NB4 (cell line): ENCODE results near the gene DBR1.

ENCODE experiments used
- MYC ChIP-seq: IDR thresholded peaks from 2 replicates; pipeline ENCODE4 v1.6.1; 2011; ENCODE audit warnings: low read depth, low read length
- POLR2A ChIP-seq: IDR thresholded peaks from 2 replicates; pipeline ENCODE4 v1.6.1; 2011; ENCODE audit warnings: mild to moderate bottlenecking; ENCODE audit not compliant: insufficient read length; ENCODE audit errors: extremely low read depth
- TF ChIP-seq, protein P1 (sequence below): IDR thresholded peaks from one replicate; pipeline ENCODE4 v1.5.1; 2012; ENCODE audit warnings: low read depth, low read length

DNA sequence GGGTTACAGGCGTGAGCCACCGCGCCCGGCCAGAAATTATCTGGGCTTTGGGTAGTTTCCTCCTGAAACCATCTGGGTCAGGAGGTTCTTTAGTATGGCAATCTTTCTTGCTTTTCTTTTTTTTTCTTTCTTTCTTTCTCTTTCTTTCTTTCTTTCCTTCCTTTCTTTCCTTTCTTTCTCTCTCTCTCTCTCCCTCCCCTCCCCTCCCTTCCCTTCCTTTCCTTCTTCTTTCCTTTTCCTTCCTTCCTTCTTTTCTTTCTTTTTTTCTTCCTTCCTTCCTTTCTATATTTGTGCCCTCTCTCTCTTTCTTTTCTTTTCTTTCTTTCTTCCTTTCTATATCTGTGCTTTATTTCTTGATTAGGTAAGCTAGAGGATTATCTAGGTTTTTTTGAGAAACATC is 17.0 kb downstream of the DBR1 start:
- no peak for TF ChIP-seq POLR2A
- TF ChIP-seq, protein P1, sequence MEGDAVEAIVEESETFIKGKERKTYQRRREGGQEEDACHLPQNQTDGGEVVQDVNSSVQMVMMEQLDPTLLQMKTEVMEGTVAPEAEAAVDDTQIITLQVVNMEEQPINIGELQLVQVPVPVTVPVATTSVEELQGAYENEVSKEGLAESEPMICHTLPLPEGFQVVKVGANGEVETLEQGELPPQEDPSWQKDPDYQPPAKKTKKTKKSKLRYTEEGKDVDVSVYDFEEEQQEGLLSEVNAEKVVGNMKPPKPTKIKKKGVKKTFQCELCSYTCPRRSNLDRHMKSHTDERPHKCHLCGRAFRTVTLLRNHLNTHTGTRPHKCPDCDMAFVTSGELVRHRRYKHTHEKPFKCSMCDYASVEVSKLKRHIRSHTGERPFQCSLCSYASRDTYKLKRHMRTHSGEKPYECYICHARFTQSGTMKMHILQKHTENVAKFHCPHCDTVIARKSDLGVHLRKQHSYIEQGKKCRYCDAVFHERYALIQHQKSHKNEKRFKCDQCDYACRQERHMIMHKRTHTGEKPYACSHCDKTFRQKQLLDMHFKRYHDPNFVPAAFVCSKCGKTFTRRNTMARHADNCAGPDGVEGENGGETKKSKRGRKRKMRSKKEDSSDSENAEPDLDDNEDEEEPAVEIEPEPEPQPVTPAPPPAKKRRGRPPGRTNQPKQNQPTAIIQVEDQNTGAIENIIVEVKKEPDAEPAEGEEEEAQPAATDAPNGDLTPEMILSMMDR, result no peak
- TF ChIP-seq MYC, result no peak
